Caco-2 (cell line): Measurements from ENCODE around the gene ZGLP1. TPM values are rescaled to one million over a fixed set of nuclear protein-coding genes. Genes with fewer than 3 reads are reported as not detected.
A peak's percentile ranks its signal among the peaks of the same experiment; 100 is the strongest.

Source experiments
- BruUV-seq: library from RNA; stranded (reverse); fragments of 400-500 nt; replicated peaks from 2 replicates; lab custom pipeline; 2021; lab: Mats Ljungman, UMichigan
- CTCF ChIA-PET: fragments of 300-600 bp; sonication (Branson Sonifier 250); formaldehyde crosslinking; loops from one replicate; lab custom pipeline; 2022; ENCODE audit warnings: antibody characterized with exemption; lab: Charles Lee
- POLR2A ChIA-PET: fragments of 300-600 bp; sonication (Branson Sonifier 250); formaldehyde crosslinking; loops from one replicate; lab custom pipeline; 2022; ENCODE audit warnings: antibody characterized with exemption; lab: Charles Lee
- DNase-seq, 2 experiments: peaks; one replicate each; pipeline versions ENCODE4 v3.0.0 to v3.0.0-alpha.2; 2020 to 2022
- H3K27me3 ChIP-seq: replicated peaks from 2 replicates; pipeline ENCODE4 v1.6.0; 2011; ENCODE audit warnings: low read length; ENCODE audit not compliant: control insufficient read depth, insufficient read depth
- H3K36me3 ChIP-seq: 2 replicates; pipeline ENCODE4 v1.5.1; 2011; ENCODE audit warnings: low read length; ENCODE audit not compliant: control insufficient read depth, insufficient read depth
- H3K4me1 ChIP-seq: fragments of 250-450 bp; sonication (Bioruptor Pico); 2 replicates; pipeline ENCODE4 v1.5.1; 2020; ENCODE audit warnings: mild to moderate bottlenecking
- H3K4me3 ChIP-seq: 2 replicates; pipeline ENCODE4 v1.5.1; 2011; ENCODE audit warnings: low read depth, mild to moderate bottlenecking, control low read depth, low read length
- H3K9me3 ChIP-seq: fragments of 250-450 bp; sonication (Bioruptor Pico); 2 replicates; pipeline ENCODE4 v1.5.1; 2020; ENCODE audit warnings: mild to moderate bottlenecking, moderate library complexity
- H3K27ac Mint-ChIP-seq: one replicate; pipeline ENCODE4 v1.8.0; 2022; ENCODE audit warnings: mixed read lengths; ENCODE audit not compliant: unreplicated experiment
- H3K27me3 Mint-ChIP-seq: one replicate; pipeline ENCODE4 v1.8.0; 2022; ENCODE audit warnings: mixed read lengths; ENCODE audit not compliant: insufficient read depth, unreplicated experiment
- H3K36me3 Mint-ChIP-seq: one replicate; pipeline ENCODE4 v1.8.0; 2022; ENCODE audit warnings: mild to moderate bottlenecking, mixed read lengths; ENCODE audit not compliant: insufficient read depth, unreplicated experiment
- H3K4me1 Mint-ChIP-seq: one replicate; pipeline ENCODE4 v1.8.0; 2022; ENCODE audit warnings: low read depth, mixed read lengths; ENCODE audit not compliant: unreplicated experiment
- H3K4me3 Mint-ChIP-seq: one replicate; pipeline ENCODE4 v1.8.0; 2022; ENCODE audit warnings: mild to moderate bottlenecking, moderate library complexity, mixed read lengths; ENCODE audit not compliant: unreplicated experiment
- H3K9me3 Mint-ChIP-seq: one replicate; pipeline ENCODE4 v1.8.0; 2022; ENCODE audit warnings: mixed read lengths; ENCODE audit not compliant: unreplicated experiment
- CTCF ChIP-seq, 2 experiments: fragments of 200-600 bp in 1 of 2; IDR thresholded peaks; 1 replicate in 1 of 2; 2 replicates in 1 of 2; pipeline versions ENCODE4 v1.5.1 to v1.8.0; 2011 to 2022; ENCODE audit warnings: antibody characterized with exemption in 1 of 2, control low read depth in 1 of 2, inconsistent platforms in 1 of 2, low read depth in 1 of 2, low read length in 1 of 2, mild to moderate bottlenecking in 1 of 2, moderate library complexity in 1 of 2; ENCODE audit not compliant: insufficient read depth in 1 of 2, severe bottlenecking in 1 of 2, unreplicated experiment in 1 of 2
- intact Hi-C: fragments of 100-400 bp; cut with micrococcal nuclease; formaldehyde crosslinking; loops from one replicate; pipeline ENCODE4 v1.10.0; 2022; ENCODE audit not compliant: unreplicated experiment
- total RNA-seq: library from RNA; stranded (reverse); gene quantifications from 2 replicates; pipeline ENCODE4 v1.2.3, GENCODE V29; 2022

Gene ZGLP1
- total RNA-seq, 1 experiment from 2014 or later: 2.5 TPM

- intact Hi-C loops: loop anchor here (2.0 kb wide), 1 partner anchor 16 kb away; the partner anchor contains the start of gene ICAM4
- peaks cover 13% of the 10 kb centered on the region; the same call in 1 of the 2 replicates for H3K4me1 ChIP-seq
- DNase-seq: peak; percentile 79 to 82
- Mint-ChIP-seq H3K27me3 (no peaks in the 10 kb centered on the region), H3K27ac (no peak within 1 kb of the TSS), H3K9me3 (no peaks in the 10 kb centered on the region), H3K36me3 (peaks cover 11% of the 10 kb centered on the region), H3K4me3 (peak within 1 kb of the TSS; percentile 70), H3K4me1 (peaks cover 6% of the 10 kb centered on the region)
- ChIA-PET CTCF (interaction anchor here (0.6 to 3.7 kb wide), 14 partner anchors 11 to 138 kb away, joined by 3 to 73 read pairs (median 6); partner anchors contain the start of genes ICAM5, RAVER1 and TYK2), POLR2A (interaction anchor here (0.6 to 1.9 kb wide), 12 partner anchors 10 to 452 kb away, joined by 3 to 22 read pairs (median 4); partner anchors contain the start of genes FBXL12, ICAM4, ICAM5 and TYK2)
- no peaks in the 10 kb centered on the region for H3K36me3 ChIP-seq
- H3K4me3 ChIP-seq: peak within 1 kb of the TSS; percentile 61
- H3K27me3 ChIP-seq: no peaks in the 10 kb centered on the region
- H3K9me3 ChIP-seq: no peaks in the 10 kb centered on the region
- BruUV-seq: TSS peak; percentile 98
- peak in 1 of 2 experiments; percentile 27 for TF ChIP-seq CTCF (IDR thresholded peaks at IDR 0.05; ENCODE audit: insufficient read depth in 1 of 2, low read depth in 1 of 2, low read length in 1 of 2, severe bottlenecking in 1 of 2, unreplicated experiment in 1 of 2)
Observed at GRCh38 chr19:10270616-10271394, 38.8 kb downstream of the ZGLP1 start, which contains the start of gene ICAM1. Gene ICAM1, plus strand, starts transcription at chr19:10271120. Its CDS starts 40 bp downstream, at chr19:10271160.

- intact Hi-C loops: loop anchor here (2.0 kb wide), 1 partner anchor 17 kb away; the partner anchor contains the start of gene ICAM4
- Mint-ChIP-seq H3K4me3 (peak overlapping the region; percentile 70), H3K27ac (no peak overlapping the region), H3K27me3 (no peaks in the 10 kb centered on the region), H3K36me3 (peaks cover 11% of the 10 kb centered on the region), H3K9me3 (no peaks in the 10 kb centered on the region), H3K4me1 (peaks cover 6% of the 10 kb centered on the region)
- no peak for DNase-seq
- Histone ChIP-seq H3K9me3 (no peaks in the 10 kb centered on the region), H3K27me3 (no peaks in the 10 kb centered on the region), H3K36me3 (no peaks in the 10 kb centered on the region), H3K4me1 (peaks cover 13% of the 10 kb centered on the region; the same call in 1 of the 2 replicates), H3K4me3 (peak overlapping the region; percentile 61)
- no TSS peak for BruUV-seq
- ChIA-PET POLR2A (interaction anchor here (0.5 to 1.9 kb wide), 6 partner anchors 9 to 118 kb away, joined by 3 to 22 read pairs (median 6); partner anchors contain the start of genes ICAM5 and TYK2), CTCF (interaction anchor here (0.6 to 3.7 kb wide), 11 partner anchors 10 to 146 kb away, joined by 3 to 73 read pairs (median 8); partner anchors contain the start of genes ICAM5, RAVER1 and TYK2)
- no peak for TF ChIP-seq CTCF (IDR thresholded peaks at IDR 0.05; ENCODE audit: insufficient read depth in 1 of 2, low read depth in 1 of 2, low read length in 1 of 2, severe bottlenecking in 1 of 2, unreplicated experiment in 1 of 2)
Observed at GRCh38 chr19:10270180-10270615, 39.4 kb downstream of the ZGLP1 start.
